Measurements from ENCODE around the gene VASP. TPM values are rescaled to one million over a fixed set of nuclear protein-coding genes. Genes with fewer than 3 reads are reported as not detected.

Gene VASP
- polyA plus RNA-seq, 2 of the 4 experiments (the other 2 are of a cell fraction): 64.5 to 94.3 TPM

DNA sequence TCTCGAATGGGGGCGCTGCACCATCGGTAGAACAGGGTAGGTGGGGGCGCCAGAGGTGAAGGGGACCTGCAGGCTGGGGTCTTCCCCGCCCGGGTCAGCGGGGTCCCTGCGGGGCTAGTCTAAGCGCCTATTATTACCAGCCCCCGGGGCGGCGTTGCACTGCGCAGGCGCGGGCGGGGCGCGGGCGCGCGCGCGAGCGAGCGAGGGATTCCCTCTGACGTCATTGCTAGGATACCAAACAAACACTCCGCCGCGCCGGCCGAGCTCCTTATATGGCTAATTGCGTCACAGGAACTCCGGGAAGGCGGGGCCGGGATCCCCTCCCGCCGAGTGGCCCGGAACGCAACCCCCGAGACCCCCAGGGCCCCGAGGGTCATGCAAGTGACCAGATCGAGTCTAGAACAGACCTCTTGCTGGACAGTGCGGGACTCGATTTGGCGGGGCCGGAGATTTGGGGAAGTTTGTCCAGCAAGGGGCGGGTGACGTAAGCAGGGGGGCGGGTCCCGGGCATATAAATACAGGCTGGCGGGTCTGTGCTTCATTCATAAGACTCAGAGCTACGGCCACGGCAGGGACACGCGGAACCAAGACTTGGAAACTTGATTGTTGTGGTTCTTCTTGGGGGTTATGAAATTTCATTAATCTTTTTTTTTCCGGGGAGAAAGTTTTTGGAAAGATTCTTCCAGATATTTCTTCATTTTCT lies 39.7 kb upstream of the VASP start, which contains the start of gene FOSB:
Gene FOSB, plus strand, starts transcription at position 541 of the 703 bp plus-strand sequence. CDS start 591 bp downstream, outside the sequence.
- under 1% methylated on average over 45 of the region's 56 CpGs for WGBS (ENCODE audit: missing lambda C conversion rate)
- no peak for FAIRE-seq

More for the DNA sequence above, 39.7 kb upstream of the VASP start, which contains the start of gene FOSB:
- DNase-seq (ENCODE audit: low read depth in 1 of 2, low spot score in 1 of 2) (peak; percentile 96 to 98), ATAC-seq (peak in 1 of 2 experiments; percentile 19; a peak in 2 of 6 replicates)
- H3K27ac ChIP-seq: peak within 1 kb of the TSS; percentile 54 to 86
- ChIA-PET CTCF (interaction anchor here (1.0 to 33.4 kb wide), 11 partner anchors 11 to 226 kb away, joined by 3 to 1883 read pairs (median 10); partner anchors contain the start of genes ERCC1, PPP1R13L and RTN2), POLR2A (interaction anchor here (0.5 to 3.5 kb wide), 11 partner anchors 10 to 697 kb away, joined by 3 to 40 read pairs (median 8); partner anchors contain the start of genes ERCC1 and PPM1N)
- H3K9me3 ChIP-seq: no peaks in the 10 kb centered on the region
- H3K4me1 ChIP-seq: peaks cover 24% of the 10 kb centered on the region
- peak within 1 kb of the TSS; percentile 96 for H3K4me2 ChIP-seq
- peak within 1 kb of the TSS; percentile 58 for H3K4me3 ChIP-seq
- TF ChIP-seq, protein P1, sequence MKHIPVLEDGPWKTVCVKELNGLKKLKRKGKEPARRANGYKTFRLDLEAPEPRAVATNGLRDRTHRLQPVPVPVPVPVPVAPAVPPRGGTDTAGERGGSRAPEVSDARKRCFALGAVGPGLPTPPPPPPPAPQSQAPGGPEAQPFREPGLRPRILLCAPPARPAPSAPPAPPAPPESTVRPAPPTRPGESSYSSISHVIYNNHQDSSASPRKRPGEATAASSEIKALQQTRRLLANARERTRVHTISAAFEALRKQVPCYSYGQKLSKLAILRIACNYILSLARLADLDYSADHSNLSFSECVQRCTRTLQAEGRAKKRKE (CRISPR knock-in tag; IDR thresholded peaks at IDR 0.05; ENCODE audit: low read depth): peak; percentile 17; the same call in 1 of the 2 replicates
- peak; percentile 42 to 49; a peak in 1 of 5 replicates for TF ChIP-seq JUN (IDR thresholded peaks at IDR 0.05)
- TF ChIP-seq ZSCAN20 (CRISPR knock-in tag; IDR thresholded peaks at IDR 0.05): 0 out of 2 replicates have a peak, but pooled peaks have one; percentile 26
- TF ChIP-seq FOSL2 (IDR thresholded peaks at IDR 0.05): no peak
- peak; percentile 67 for TF ChIP-seq FOSL2 (CRISPR knock-in tag; IDR thresholded peaks at IDR 0.05)
- peak; percentile 75; the same call in 1 of the 2 replicates for TF ChIP-seq GATA3 (IDR thresholded peaks at IDR 0.05; ENCODE audit: borderline replicate concordance)
- no peak; the same call in 1 of the 2 replicates for TF ChIP-seq MAZ (IDR thresholded peaks at IDR 0.05; ENCODE audit: borderline replicate concordance, low read depth, low read length)
- TF ChIP-seq MYC (IDR thresholded peaks at IDR 0.05; ENCODE audit: borderline replicate concordance, low read length): peak; percentile 37; the same call in 1 of the 2 replicates
- no peak for TF ChIP-seq NFE2L2 (conservative IDR thresholded peaks at IDR 0.05; ENCODE audit: low read length)
- TF ChIP-seq, protein P2, sequence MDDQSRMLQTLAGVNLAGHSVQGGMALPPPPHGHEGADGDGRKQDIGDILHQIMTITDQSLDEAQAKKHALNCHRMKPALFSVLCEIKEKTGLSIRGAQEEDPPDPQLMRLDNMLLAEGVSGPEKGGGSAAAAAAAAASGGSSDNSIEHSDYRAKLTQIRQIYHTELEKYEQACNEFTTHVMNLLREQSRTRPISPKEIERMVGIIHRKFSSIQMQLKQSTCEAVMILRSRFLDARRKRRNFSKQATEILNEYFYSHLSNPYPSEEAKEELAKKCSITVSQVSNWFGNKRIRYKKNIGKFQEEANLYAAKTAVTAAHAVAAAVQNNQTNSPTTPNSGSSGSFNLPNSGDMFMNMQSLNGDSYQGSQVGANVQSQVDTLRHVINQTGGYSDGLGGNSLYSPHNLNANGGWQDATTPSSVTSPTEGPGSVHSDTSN (IDR thresholded peaks at IDR 0.05): peak; percentile 89
- no peak for TF ChIP-seq NPAS2 (CRISPR knock-in tag; IDR thresholded peaks at IDR 0.05; ENCODE audit: borderline replicate concordance)
- peak; percentile 19 to 40; a peak in 2 of 4 replicates for TF ChIP-seq CEBPB (IDR thresholded peaks at IDR 0.05)
- peak; percentile 79; the same call in 1 of the 2 replicates for TF ChIP-seq RFX5 (IDR thresholded peaks at IDR 0.05)
- no peak for TF ChIP-seq HOXA7 (CRISPR knock-in tag; IDR thresholded peaks at IDR 0.05)
- TF ChIP-seq ZFP36 (IDR thresholded peaks at IDR 0.05; ENCODE audit: borderline replicate concordance, partially characterized antibody): peak; percentile 76
- TF ChIP-seq CHD2 (IDR thresholded peaks at IDR 0.05; ENCODE audit: low read length, partially characterized antibody): peak; percentile 10
- TF ChIP-seq, protein P3, sequence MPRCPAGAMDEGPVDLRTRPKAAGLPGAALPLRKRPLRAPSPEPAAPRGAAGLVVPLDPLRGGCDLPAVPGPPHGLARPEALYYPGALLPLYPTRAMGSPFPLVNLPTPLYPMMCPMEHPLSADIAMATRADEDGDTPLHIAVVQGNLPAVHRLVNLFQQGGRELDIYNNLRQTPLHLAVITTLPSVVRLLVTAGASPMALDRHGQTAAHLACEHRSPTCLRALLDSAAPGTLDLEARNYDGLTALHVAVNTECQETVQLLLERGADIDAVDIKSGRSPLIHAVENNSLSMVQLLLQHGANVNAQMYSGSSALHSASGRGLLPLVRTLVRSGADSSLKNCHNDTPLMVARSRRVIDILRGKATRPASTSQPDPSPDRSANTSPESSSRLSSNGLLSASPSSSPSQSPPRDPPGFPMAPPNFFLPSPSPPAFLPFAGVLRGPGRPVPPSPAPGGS (IDR thresholded peaks at IDR 0.05): peak; percentile 51; the same call in 1 of the 3 replicates
- TF ChIP-seq POLR2A (IDR thresholded peaks at IDR 0.05; ENCODE audit: low read length): peak; percentile 62
- TF ChIP-seq, protein P4, sequence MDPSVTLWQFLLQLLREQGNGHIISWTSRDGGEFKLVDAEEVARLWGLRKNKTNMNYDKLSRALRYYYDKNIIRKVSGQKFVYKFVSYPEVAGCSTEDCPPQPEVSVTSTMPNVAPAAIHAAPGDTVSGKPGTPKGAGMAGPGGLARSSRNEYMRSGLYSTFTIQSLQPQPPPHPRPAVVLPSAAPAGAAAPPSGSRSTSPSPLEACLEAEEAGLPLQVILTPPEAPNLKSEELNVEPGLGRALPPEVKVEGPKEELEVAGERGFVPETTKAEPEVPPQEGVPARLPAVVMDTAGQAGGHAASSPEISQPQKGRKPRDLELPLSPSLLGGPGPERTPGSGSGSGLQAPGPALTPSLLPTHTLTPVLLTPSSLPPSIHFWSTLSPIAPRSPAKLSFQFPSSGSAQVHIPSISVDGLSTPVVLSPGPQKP (IDR thresholded peaks at IDR 0.05; ENCODE audit: low read depth, low read length): peak; percentile 86; the same call in 1 of the 2 replicates
- TF ChIP-seq, protein P5, sequence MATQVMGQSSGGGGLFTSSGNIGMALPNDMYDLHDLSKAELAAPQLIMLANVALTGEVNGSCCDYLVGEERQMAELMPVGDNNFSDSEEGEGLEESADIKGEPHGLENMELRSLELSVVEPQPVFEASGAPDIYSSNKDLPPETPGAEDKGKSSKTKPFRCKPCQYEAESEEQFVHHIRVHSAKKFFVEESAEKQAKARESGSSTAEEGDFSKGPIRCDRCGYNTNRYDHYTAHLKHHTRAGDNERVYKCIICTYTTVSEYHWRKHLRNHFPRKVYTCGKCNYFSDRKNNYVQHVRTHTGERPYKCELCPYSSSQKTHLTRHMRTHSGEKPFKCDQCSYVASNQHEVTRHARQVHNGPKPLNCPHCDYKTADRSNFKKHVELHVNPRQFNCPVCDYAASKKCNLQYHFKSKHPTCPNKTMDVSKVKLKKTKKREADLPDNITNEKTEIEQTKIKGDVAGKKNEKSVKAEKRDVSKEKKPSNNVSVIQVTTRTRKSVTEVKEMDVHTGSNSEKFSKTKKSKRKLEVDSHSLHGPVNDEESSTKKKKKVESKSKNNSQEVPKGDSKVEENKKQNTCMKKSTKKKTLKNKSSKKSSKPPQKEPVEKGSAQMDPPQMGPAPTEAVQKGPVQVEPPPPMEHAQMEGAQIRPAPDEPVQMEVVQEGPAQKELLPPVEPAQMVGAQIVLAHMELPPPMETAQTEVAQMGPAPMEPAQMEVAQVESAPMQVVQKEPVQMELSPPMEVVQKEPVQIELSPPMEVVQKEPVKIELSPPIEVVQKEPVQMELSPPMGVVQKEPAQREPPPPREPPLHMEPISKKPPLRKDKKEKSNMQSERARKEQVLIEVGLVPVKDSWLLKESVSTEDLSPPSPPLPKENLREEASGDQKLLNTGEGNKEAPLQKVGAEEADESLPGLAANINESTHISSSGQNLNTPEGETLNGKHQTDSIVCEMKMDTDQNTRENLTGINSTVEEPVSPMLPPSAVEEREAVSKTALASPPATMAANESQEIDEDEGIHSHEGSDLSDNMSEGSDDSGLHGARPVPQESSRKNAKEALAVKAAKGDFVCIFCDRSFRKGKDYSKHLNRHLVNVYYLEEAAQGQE (IDR thresholded peaks at IDR 0.05): peak; percentile 46; the same call in 1 of the 2 replicates
- TF ChIP-seq, protein P6, sequence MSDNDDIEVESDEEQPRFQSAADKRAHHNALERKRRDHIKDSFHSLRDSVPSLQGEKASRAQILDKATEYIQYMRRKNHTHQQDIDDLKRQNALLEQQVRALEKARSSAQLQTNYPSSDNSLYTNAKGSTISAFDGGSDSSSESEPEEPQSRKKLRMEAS (IDR thresholded peaks at IDR 0.05): peak; percentile 59; the same call in 1 of the 2 replicates
- TF ChIP-seq EHF (CRISPR knock-in tag; IDR thresholded peaks at IDR 0.05): peak; percentile 15; the same call in 1 of the 2 replicates
- 0 out of 2 replicates have a peak, but pooled peaks have one; percentile 4 for TF ChIP-seq CHD4 (IDR thresholded peaks at IDR 0.05; ENCODE audit: borderline replicate concordance)
- TF ChIP-seq, protein P7, sequence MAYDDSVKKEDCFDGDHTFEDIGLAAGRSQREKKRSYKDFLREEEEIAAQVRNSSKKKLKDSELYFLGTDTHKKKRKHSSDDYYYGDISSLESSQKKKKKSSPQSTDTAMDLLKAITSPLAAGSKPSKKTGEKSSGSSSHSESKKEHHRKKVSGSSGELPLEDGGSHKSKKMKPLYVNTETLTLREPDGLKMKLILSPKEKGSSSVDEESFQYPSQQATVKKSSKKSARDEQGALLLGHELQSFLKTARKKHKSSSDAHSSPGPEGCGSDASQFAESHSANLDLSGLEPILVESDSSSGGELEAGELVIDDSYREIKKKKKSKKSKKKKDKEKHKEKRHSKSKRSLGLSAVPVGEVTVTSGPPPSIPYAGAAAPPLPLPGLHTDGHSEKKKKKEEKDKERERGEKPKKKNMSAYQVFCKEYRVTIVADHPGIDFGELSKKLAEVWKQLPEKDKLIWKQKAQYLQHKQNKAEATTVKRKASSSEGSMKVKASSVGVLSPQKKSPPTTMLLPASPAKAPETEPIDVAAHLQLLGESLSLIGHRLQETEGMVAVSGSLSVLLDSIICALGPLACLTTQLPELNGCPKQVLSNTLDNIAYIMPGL (CRISPR knock-in tag; IDR thresholded peaks at IDR 0.05; ENCODE audit: borderline replicate concordance): no peak

Measured in A549 (cell line).